D721Med (cell line): ENCODE results near the gene XXYLT1.

Source experiments
- DNase-seq: peaks from one replicate; pipeline ENCODE4 v3.0.0; 2011; ENCODE audit warnings: low spot score; ENCODE audit not compliant: insufficient read length
- FAIRE-seq: peaks from 2 replicates; lab custom pipeline; 2011; peaks lifted over from hg19 to GRCh38; lab: Jason Lieb, UNC
- CTCF ChIP-seq: IDR thresholded peaks from 2 replicates; pipeline ENCODE4 v1.5.1; 2012; ENCODE audit warnings: mild to moderate bottlenecking, control low read depth; ENCODE audit not compliant: insufficient read depth; ENCODE audit errors: missing control alignments

The XXYLT1 gene

GRCh38 chr3:195126056-195126605 lies 144.8 kb downstream of the XXYLT1 start:
- DNase-seq = no peak
- no peak for TF ChIP-seq CTCF
- FAIRE-seq = no peak

GRCh38 chr3:195125646-195126045 lies 145.3 kb downstream of the XXYLT1 start:
- no peak for TF ChIP-seq CTCF
- no peak for DNase-seq
- no peak for FAIRE-seq

- FAIRE-seq (no peak), DNase-seq (no peak)
- no peak for TF ChIP-seq CTCF
These were observed 146.5 kb downstream of the XXYLT1 start for GRCh38 chr3:195124378-195124992.

- TF ChIP-seq CTCF = peak; percentile 28
- DNase-seq = peak; percentile 82
- no peak for FAIRE-seq
These were observed 147.7 kb downstream of the XXYLT1 start for GRCh38 chr3:195123281-195123691.

GRCh38 chr3:195122261-195122660 lies 148.7 kb downstream of the XXYLT1 start:
- DNase-seq (no peak), FAIRE-seq (no peak)
- no peak for TF ChIP-seq CTCF

- no peak for TF ChIP-seq CTCF
- FAIRE-seq (no peak), DNase-seq (no peak)
These were observed 150.7 kb downstream of the XXYLT1 start for GRCh38 chr3:195120267-195120601.
